Hematopoietic multipotent progenitor cell treated with erythropoietin and hydrocortisone succinate and interleukin-3 and kit ligand, for 4 days (in vitro differentiated cells): ENCODE data around the gene MLIP.

Source experiments
- DNase-seq: peaks from one replicate; pipeline ENCODE4 v3.0.0-alpha.2; 2015

Gene MLIP

GRCh38 chr6:54098450-54099044 is 12.7 kb upstream of the MLIP start:
- no peak for DNase-seq

DNA sequence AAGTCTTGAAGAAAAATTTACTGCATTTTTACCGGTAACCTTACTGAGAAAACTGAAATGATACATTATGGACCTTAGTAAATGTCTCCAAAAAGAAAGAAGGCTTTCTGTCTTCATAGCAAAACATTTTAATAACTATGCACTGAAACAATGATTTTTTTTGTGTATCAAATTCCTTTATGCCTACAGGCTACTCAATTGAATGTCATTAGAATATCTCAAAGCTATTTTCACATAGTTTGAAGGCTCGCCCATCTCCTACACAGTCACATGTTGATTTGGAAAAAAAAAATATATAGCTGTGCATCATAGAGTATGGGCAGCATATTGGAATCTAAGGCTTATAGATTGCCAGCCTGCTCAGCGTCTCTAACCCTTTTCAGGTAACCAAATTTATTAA is 12.0 kb upstream of the MLIP start:
- DNase-seq = no peak

DNA sequence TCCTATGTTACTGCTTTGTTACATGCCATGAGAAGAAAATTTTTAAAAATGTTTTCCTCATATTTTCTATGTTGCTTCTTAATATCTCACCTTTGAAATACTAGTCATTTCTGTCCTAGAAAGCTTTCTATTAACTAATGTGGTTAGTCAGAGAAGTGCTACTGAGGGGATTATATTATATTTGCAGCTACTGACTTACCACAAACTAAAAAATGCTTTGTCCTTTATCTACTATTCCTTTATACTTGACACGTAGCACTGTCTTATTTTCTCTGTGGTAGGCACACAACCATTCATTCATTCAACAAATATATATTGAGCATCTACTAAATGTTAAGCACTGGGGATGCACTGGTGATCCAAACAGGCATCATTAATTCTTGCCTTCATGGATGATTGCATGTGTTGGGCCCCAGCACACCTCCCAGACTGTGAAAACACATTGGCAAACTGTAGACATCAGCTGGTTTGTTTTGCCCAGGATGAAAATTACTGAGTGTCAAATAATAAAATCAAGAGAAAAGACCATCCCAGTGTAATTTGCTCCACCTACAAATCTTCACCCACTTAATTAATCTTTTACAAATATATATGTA is 10.7 kb upstream of the MLIP start:
- no peak for DNase-seq

DNA sequence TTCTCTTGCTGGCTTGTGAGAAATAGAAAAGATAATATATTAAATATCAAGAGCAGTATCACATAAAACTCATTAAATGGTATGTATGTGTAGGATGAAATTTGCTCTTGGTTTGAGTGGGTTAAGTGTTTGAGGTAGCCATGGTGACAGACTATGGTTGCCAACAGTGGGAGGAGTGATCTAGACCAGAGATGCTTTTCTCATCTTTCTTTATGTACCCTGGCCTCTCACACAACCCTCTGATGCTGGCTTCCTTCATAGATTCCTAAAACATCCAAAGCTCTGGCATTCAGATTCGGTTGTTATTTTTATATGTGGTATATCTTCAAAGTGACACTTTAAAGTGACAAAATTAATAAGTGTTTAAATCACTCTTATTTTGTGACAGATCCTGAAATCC is 9.0 kb upstream of the MLIP start:
- no peak for DNase-seq

- DNase-seq = no peak
Measured at GRCh38 chr6:54103497-54103896, 7.7 kb upstream of the MLIP start.

- no peak for DNase-seq
Measured at GRCh38 chr6:54106727-54107126, 4.5 kb upstream of the MLIP start.

- no peak for DNase-seq
Measured at GRCh38 chr6:54107470-54108090, 3.7 kb upstream of the MLIP start.

GRCh38 chr6:54108271-54108670 is 3.0 kb upstream of the MLIP start:
- no peak for DNase-seq

- no peak for DNase-seq
Measured at GRCh38 chr6:54109586-54109985, 1.7 kb upstream of the MLIP start.

GRCh38 chr6:54112151-54112650 is 958 bp downstream of the MLIP start:
- no peak for DNase-seq

DNA sequence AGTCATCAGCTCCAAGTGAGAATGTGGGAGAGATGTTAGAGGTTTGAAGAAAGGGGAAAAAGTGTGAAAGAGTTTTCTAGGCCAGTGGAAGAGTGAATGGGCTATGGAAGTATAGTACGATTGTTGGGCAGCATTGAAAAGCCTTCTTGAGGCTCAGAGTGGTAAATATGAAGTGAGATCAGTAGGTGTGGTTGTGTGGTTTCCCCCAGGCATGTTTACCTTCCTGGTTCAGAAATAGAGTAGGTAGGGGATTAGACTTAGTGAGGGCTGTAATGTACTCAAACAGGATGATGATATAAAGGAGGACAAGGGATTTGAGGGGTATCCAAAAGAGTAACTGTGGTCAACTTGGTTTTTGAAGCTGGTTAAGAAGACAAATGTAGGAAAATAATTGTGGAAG is 3.7 kb downstream of the MLIP start:
- DNase-seq = no peak

DNA sequence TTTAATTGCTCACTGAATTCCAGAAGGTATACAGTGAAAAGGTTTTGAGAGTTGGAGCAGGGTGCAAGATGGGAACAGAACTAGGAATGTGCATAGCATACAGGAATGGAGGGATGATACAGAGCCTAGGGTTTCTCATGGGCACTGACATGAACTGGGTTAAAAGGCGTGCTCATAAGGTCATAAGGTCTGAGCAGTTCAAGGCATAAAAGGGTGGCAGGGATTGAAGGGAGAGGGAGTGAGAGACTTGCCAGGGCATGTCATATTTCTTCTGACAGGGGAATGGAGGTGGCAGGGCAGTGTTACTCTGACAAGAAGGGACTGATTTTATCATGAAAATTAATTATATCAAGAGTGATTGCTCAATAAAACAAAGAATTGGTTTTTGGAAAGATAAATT is 4.7 kb downstream of the MLIP start:
- DNase-seq = no peak

- no peak for DNase-seq
Measured at GRCh38 chr6:54118117-54118516, 6.9 kb downstream of the MLIP start.

GRCh38 chr6:54125493-54125892 is 14.2 kb downstream of the MLIP start:
- no peak for DNase-seq

DNA sequence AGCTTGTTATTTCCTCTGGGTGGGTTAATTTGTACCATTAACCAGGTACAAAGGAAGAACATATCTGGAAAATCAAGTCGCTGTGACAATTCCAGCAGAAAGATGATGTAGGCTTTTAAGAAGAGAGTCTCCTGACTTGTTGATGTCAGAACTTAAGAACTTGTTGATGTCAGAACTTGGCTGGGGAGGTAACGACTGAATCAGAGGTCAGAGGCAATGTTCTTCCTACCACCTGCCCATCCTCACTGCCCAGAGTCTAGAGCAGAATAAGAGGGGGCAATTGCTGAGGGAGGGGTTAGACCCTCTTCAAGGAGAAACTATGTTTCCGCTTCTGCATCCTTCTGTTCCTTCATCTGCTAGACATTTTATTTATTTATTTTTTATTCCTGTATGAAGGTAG is 18.9 kb downstream of the MLIP start:
- no peak for DNase-seq

DNA sequence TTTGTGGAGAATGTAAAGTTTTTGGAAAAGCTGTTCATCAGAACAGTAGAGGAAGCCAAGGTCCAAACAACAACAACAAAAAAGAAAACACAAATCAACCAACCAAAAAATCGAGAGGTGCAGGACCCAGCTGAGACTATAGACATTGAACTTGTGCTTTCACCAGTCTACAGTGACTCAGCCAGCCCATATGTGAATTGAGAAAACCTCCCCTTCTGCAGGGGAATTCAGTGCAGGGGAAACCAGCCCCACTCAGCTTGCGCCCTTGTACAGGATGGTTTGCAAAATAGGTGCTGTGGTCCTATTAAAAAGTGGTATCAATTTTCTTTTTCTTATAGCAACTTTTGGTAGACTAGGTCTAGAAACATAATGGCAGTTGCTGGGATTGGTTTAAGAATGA is 21.3 kb downstream of the MLIP start:
- no peak for DNase-seq

- DNase-seq = no peak
Measured at GRCh38 chr6:54133186-54133585, 21.9 kb downstream of the MLIP start.

DNA sequence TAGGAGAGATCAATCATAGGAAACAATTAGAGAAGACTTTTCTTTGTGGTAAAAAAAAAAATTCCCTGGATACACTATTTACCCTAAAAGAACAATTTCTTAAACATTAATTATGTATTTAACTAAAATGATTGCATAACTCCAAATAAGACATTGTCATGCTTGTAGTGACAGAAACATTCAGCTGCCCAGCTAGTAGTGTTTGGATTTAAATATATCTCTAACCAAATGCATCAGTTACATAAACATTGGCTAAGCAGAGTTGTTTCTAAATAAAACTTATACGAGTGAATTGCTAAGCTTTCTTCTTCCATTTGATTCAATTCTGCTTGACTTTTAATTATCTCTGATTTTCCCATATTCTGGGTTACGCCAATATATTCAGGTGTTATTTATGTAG is 23.7 kb downstream of the MLIP start:
- no peak for DNase-seq

DNA sequence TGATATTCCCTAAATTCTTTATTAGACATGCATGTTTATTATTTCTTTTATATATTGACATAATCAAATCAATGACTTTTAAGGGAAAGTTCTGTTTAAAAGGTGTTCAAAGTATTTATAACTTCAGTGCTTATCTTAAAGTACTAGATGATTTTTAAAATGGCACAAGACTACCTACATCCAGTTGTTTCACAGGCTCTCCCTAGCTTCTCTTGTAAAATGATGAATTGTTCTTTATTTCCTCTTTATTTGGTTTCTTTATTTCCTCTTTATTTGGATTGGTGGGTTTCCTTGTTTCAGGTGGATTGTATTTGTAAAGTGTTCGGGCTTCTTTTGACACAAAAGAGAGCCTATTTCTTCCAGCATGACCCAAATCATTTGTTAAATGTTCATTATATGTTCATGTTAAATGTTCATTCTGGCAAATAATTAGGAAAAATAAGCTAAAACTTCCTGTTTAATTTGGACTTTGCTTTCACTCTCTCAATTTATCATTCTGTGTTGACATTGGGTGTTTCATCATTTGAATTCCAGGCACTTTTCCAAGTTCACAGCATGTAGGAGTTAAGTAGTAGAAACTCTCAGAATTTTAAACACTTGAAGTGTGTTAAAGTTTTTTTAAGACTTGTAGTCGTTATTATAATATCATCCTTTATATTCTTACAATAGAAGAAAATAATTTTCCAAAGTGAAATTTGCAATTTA is 24.6 kb downstream of the MLIP start:
- DNase-seq = no peak

DNA sequence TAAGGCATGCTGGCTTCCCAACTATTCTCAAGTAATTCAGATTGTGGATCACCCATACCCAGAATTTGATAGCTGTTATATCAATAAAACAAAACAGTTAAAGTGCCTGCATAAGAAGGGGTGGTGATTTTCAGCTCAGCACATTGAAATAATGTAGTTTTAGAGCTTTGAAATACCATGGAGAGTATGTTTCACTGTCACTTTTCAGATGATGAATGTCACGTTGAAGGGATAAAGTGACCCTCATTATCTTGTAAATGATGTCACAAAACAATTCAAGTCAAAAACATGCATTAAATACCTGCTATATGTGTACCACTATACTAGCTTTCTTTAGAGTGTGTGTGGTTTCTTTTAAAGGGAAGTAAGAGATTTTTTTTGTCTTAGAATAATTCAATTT is 27.6 kb downstream of the MLIP start:
- DNase-seq = no peak

DNA sequence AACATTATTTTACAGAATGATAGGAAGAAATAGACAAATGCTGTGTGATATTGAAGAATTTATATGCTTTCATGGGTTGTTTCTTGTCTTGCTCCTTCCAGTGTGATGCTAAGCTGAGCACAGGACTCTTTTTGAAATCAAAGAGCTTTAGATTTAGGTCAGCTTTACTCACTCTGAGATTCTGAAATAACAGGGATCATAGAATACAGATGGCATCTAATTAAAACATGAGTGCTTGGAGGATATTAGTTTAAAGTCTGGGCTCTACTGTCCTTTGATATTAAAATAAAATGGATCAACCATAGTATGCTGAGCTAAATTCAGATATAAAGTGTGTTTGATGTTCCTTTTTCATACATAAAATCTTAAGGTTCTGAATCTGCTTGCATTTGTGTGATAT is 29.6 kb downstream of the MLIP start:
- DNase-seq = no peak

DNA sequence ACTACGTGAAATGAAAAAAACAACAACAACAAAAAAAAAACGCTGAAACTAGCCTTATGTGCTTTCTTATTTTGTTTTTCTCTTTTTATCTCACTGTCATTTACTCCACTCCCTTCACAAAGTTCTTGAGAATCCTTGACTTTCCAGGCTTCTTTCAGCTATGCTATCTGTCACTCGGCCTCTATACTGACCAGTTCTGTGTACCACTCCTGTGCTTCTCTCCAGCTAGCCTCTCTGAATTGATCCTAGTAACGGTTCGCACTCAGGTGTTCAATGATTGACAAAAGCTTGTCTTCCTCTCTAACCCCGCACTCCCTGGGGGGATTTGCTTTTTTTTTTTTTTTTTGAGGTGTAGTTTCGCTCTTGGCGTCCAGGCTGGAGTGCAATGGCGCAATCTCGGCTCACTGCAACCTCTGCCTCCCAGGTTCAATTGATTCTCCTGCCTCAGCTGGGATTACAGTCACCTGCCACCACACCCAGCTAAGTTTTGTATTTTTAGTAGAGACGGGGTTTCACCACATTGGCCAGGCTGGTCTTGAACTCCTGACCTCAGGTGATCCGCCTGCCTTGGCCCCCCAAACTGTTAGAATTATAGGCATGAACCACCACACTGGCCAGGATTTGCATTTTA is 31.8 kb downstream of the MLIP start:
- no peak for DNase-seq

GRCh38 chr6:54151861-54152260 is 40.6 kb downstream of the MLIP start:
- DNase-seq = no peak
